NCI-H187 (cell line): ENCODE measurements around the gene SNIP1.
"Not testable (repeated sequence)": the region's sequence is repeated elsewhere in the genome, so short reads cannot be mapped to it uniquely, and the experiment has no call there.

ENCODE experiments used
- DNase-seq, 2 experiments: peaks; one replicate each; lab custom pipeline; 2025; lab: John Stamatoyannopoulos, UW

Gene SNIP1

GRCh38 chr1:37559957-37560379, 5.9 kb upstream of the SNIP1 start:
- not testable (repeated sequence) for DNase-seq

GRCh38 chr1:37559080-37559479, 5.0 kb upstream of the SNIP1 start:
- no peak for DNase-seq

DNA sequence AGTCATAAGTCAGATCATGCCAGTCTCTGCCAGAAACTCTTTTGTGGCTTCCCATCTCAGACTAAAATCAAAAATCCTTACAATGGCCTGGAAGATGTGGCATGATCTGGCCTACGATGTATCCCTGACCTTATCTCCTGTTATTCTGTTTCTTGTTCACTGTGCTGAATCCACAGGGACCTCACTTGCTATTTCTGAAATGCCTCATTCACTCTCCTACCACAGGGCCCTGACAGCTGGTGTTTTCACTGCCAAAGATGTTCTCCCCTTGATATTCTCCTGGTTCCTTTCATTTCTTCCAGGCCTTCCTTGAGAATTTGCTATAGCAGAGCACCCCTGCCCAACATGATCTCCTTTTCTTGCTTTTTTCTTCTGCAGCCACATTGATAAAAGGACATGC, 4.3 kb upstream of the SNIP1 start:
- DNase-seq, result no peak

DNA sequence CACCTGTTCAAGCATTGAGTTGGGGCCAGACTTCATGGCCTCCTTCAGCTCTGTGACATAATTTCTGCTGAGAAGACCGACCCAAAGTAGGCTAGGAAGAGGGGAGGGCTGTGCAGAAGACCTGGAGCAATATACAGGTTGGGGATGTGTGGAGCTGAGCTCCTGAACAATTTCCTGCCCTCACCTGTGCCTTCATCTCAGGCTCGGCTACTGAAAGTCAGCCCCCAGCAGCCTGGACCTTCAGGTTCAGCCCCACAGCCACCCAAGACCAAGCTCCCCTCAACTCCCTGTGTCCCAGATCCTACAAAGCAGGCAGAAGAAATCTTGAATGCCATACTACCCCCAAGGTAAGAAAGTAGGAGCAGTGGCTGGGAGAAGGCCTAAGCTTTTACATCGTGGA, 3.3 kb upstream of the SNIP1 start:
- DNase-seq, result no peak

DNA sequence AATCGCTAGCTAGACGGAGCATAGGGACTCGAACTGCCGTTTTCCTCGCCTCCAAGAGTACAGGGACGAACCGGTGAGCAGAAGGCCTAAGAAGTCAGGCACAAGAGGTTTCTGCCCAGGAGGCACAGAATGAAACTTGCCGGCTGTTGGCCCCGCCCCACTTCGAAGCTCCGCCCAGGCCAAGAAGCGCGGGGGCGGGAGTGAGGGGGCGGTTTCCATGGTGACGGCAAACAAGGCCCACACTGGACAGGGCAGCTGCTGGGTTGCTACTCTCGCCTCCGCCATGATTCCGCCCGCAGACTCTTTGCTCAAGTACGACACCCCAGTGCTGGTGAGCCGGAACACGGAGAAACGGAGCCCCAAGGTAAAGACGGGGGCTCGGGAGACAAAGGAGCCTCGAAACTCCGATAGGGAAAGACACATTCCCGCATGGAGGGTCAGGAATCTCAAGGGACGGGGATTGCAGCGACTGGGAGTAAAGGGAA, 2.7 kb upstream of the SNIP1 start, which contains the start of gene DNALI1:
TSS of gene DNALI1 (plus strand) at position 229 of the 485 bp plus-strand sequence. CDS start at position 284, 55 bp downstream.
- peak; percentile 77 to 84 for DNase-seq

- DNase-seq, result no peak
These were observed 531 bp downstream of the SNIP1 start for GRCh38 chr1:37553598-37553926.

DNA sequence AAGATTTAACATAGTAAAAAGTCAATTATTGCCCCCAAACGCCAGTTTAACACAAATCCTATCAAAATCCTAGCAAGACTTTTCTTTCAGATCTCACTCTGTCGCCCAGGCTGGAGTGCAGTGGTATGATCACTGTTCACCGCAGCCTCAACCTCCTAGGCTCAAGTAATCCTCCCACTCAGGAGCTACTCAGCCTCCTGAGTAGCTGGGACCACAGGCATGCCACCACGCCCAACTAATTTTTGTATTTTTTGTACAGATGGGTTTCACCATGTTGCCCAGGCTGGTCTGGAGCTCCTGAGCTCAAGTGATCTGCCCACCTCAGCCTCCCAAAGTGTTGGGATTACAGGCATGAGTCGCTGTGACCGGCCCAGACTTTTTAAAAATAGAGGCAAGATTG, 4.8 kb downstream of the SNIP1 start:
- DNase-seq, result no peak

GRCh38 chr1:37545019-37545418, 9.1 kb downstream of the SNIP1 start:
- no peak for DNase-seq

DNA sequence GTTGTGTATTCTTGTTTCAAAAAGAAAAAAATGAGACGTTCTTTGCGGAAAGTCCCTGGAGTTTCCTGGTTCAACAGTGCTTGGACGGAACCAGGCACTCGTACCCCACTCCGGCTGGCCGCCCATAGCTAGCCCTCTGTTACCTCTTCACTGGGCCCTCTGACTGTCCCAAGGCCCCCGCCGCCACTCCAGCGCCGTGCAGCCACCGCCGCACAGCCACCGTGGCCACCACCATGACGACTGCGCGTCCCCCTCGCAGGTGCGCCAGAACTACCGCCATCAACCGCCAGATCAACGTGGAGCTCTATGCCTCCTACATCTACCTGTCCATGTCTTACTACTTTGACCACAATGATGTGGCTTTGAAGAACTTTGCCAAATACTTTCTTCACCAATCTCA, 9.6 kb downstream of the SNIP1 start:
- DNase-seq, result no peak

- DNase-seq, result no peak
These were observed 13.9 kb downstream of the SNIP1 start for GRCh38 chr1:37540036-37540785.

GRCh38 chr1:37539154-37539553, 14.9 kb downstream of the SNIP1 start:
- DNase-seq, result not testable (repeated sequence)

GRCh38 chr1:37537378-37537777, 16.7 kb downstream of the SNIP1 start:
- no peak for DNase-seq

- DNase-seq, result no peak
These were observed 20.6 kb downstream of the SNIP1 start for GRCh38 chr1:37533317-37534093.

- DNase-seq, result not testable (repeated sequence)
These were observed 21.5 kb downstream of the SNIP1 start for GRCh38 chr1:37532418-37533156.

DNA sequence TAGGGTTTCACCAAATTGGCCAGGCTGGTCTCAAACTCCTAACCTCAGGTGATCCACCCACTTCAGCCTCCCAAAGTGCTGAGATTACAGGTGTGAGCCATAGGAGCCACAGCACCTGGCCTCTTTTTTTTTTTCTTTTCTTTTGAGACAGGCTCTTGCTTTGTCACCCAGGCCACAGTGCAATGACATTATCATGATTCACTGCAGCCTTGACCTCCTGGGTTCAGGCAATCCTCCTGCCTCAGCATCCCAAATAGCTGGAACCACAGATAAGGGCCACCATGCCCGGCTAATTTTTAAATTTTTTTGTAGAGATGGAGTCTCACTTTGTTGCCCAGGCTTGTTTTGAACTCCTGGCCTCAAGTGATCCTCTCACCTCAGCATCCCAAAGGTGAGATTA, 24.2 kb downstream of the SNIP1 start:
- DNase-seq, result not testable (repeated sequence)

DNA sequence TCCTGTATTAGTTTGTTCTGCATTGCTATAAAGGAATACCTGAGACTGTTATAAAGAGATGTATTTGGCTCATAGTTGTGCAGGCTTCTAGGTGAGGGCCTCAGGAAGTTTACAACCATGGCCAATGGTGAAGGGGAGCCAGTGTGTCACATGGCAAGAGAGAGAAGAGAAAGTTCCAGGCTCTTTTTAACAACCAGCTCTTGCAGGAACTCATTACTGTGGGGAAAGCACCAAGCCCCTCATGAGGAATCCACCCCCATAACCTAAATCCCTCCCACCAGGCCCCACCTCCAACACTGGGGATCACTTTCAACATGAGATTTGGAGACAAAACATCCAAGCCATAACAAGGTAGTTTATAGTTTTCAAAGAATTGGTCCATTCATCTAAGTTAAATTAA, 34.5 kb downstream of the SNIP1 start:
- DNase-seq, result no peak

- not testable (repeated sequence) for DNase-seq
These were observed 35.2 kb downstream of the SNIP1 start for GRCh38 chr1:37518929-37519328.

- DNase-seq, result not testable (repeated sequence)
These were observed 35.9 kb downstream of the SNIP1 start for GRCh38 chr1:37518241-37518640.

DNA sequence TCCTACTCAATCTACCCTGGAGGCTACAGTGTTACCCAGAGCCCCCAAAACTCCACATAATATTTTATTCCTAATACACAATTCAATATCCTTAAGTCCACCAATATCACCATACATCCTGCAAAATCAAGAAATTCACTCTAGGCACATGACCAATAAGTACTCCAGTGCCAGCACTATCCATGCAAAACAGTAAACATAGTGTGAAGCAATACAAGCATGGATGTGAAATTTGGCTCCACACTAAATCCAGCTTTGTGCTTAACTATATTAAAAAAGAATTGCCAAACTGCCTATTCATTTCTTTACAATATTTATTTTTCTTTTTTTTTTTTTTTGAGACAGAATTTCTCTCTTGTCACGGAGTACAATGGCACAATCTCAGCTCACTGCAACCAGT, 36.5 kb downstream of the SNIP1 start:
- DNase-seq, result no peak

DNA sequence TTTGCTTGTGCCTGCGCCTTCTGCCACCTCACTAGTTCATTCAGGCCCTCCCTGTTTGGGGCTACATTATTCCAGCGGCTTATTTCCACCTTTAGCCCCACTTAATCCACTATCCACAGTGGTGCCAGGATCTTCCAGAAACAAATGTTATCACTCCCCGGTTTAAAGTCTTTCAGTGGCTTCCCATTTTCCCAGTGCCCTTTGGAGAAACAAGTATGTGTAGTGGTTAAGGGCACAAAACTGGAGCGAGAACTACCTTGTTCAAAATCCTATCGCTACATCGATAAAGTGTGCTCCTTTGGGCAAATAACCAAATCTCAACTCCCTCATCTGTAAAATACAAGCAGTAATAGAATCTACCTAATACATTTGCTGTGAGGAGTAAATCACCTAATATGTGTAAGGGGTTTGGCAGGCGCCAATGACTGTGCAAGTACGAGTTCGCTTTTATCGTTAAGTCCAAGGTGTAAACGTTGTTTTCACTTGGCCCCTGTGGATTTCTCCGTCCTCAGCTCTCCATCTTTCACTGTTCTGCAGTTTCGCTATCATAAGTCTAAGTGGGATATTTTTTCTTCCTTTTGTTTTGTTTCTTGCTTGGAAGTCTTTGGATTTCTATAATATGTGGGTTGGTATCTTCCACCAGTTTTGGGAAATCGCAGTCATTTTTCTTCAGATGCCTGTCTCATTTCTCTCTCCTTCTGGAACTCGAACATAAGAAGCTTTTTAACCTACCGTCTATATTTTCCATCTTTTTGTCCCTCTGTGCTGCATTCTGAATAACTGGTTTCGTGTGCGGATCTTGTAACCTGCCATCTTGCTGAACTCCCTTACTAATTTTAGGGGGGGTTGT, 38.7 kb downstream of the SNIP1 start:
- no peak for DNase-seq

DNA sequence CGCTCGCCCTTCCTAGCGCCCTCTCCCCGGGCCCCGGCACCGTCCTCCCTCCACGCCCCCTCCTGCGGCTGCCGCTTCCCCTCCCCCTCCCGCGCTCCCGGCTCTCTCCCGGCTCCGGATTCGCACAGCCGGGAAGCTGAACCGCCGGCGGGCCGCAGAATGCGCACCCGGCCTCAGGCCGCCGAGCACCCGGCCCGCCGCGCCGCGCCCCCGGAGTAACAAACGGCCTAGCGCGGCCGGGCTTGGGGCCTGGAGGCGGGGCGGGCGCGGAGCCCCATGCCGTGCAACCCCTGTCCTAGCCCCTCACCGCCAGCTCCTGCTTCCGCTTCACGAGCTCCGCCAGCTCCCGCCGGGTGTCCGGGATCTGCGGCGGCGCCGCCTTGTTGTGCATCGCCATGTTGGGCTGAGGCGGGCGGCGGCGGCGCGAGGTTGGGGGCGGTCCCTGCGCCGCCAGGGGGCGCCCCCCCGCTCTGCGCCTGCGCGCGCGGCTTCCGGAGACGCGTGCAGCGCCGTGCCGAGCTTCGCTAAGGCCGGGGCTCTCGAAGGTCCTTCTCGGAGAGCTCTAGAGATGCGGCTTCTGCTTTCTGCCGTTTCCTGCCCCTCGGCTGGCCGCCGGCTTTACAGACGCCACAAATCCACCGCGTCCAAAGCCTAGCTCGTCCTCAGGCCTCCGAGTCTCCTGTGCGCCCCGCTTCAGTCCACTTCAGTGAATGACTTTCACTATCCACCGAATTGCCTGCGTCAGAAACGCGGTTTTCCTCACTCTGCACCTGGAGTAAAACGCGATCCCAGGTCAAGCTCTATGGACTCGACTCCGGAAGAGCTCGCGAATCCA, 39.5 kb downstream of the SNIP1 start, which contains the start of gene MEAF6:
TSS of gene MEAF6 (minus strand) at position 417 of the 835 bp plus-strand sequence. CDS start at position 397, 20 bp downstream.
- DNase-seq, result peak; percentile 72 to 78
